Upper lobe of left lung (tissue), 4 donors: ENCODE measurements around the gene MAPK8.

Experiments
- CTCF ChIP-seq, 6 experiments: fragments of 450-650 bp in 4 of 6; fragments of 200-600 bp in 2 of 6; sonication (generic) in 2 of 6; IDR thresholded peaks; one replicate each; pipeline ENCODE4 v1.5.1; 2016 to 2019; ENCODE audit warnings: antibody characterized with exemption in 6 of 6
- EP300 ChIP-seq, 4 donors: sonication (generic); formaldehyde crosslinking; IDR thresholded peaks; one replicate each; pipeline ENCODE4 v1.5.1; 2017; ENCODE audit warnings: antibody characterized with exemption in 4 of 4, control low read depth in 2 of 4
- POLR2A ChIP-seq, 4 donors: fragments of 450-650 bp; IDR thresholded peaks; one replicate each; pipeline ENCODE4 v1.5.1; 2016 to 2017; ENCODE audit warnings: antibody characterized with exemption in 4 of 4, mild to moderate bottlenecking in 2 of 4
- POLR2AphosphoS5 ChIP-seq, 2 donors: sonication (generic); formaldehyde crosslinking; IDR thresholded peaks; one replicate each; pipeline ENCODE4 v1.5.1; 2017; ENCODE audit warnings: antibody characterized with exemption in 2 of 2

GRCh38 chr10:48481385-48481784 is 174.9 kb downstream of the MAPK8 start:
- TF ChIP-seq POLR2AphosphoS5 (IDR thresholded peaks at IDR 0.05) (no peak), CTCF (IDR thresholded peaks at IDR 0.05) (no peak), POLR2A (IDR thresholded peaks at IDR 0.05) (no peak), EP300 (IDR thresholded peaks at IDR 0.05) (no peak)
